Caki2 (cell line): ENCODE results near the gene IL17RC. TPM values are rescaled to one million over a fixed set of nuclear protein-coding genes. Genes with fewer than 3 reads are reported as not detected.
A peak's percentile ranks its signal among the peaks of the same experiment; 100 is the strongest.

Experiments
- DNase-seq: peaks from one replicate; pipeline ENCODE4 v3.0.0-alpha.2; 2015; ENCODE audit warnings: low read depth
- in situ Hi-C: cut with HindIII; loops from 2 replicates; pipeline ENCODE4 v1.10.0; 2016; ENCODE audit warnings: low sequenced_read_pairs, low pct_unique_long_range_greater_than_20kb, mixed read lengths
- total RNA-seq: library from RNA; depleted of rRNA; stranded (reverse); fragments of >200 nt; shearing (Covaris generic); gene quantifications from 2 replicates; pipeline ENCODE4 v1.2.3, GENCODE V29; 2014; ENCODE audit warnings: low replicate concordance

IL17RC gene
- total RNA-seq, 1 experiment from 2014 or later = 51.8 TPM

DNA sequence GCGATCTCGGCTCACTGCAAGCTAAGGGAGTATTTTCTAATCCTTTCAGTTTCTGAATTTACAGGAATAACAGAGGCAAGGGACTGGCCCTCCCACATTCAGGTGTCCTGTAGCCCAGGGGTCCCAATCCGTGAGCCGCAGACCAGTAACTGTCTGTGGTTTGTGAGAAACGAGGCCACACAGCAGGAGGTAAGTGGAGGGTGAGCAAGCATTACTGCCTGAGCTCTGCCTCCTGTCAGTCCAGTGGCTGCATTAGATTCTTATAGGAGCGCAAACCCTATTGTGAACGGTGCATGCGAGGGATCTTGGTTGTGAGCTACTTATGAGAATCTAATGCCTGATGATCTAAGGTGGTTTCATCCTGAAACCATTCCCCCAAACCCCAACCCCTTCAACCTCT is 5.0 kb upstream of the IL17RC start:
- in situ Hi-C loops = no loop called here
- no peak for DNase-seq

DNA sequence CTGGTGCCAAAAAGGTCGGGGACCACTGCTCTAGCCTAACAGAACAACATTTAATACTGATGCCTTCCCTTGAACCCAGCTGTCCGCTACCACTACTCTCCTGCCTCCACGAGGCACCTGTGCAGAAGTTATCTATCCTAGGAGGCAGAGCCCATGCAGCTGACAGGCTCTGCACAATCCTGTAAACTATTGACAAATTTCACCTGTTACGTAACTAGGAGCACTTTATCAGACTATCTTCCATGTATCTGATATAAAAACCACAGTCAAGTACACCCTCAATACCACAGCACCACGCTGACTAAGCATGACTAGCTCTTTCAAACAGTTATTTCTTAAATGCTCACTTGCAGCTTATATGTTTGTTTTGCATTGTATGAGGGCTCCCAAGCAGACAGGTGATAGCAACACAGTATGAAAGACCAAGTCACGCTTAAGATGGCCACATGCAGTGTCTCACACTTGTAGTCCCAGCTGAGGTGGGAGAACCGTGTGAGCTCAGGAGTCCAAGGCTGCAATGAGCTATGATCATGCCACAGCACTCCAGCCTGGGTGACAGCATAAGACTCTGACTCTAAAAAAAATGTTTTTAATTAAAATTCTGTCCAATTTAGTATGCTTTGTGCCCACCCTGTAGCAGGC is 4.5 kb upstream of the IL17RC start:
- in situ Hi-C loops = no loop called here
- DNase-seq = peak; percentile 48

DNA sequence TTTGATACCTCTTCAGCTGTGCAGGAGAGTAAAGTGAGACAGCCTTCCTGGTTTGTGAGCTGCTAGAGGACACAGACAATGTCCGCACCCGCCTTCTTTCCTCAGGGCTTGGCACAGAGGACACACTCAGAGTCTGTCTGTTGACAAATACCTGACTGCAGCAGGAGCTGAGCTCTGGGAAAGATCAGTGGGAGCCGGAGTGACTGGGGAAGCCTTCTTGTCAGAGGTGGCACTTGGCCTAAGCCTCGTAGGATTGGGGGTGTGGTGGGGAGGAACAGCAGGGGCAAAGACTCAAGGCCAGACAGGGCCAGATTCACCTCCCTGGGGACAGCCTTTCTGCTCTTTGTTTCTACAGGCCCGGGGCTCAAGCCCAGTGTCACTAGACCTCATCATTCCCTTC is 3.3 kb upstream of the IL17RC start:
- DNase-seq = no peak
- in situ Hi-C loops = no loop called here

DNA sequence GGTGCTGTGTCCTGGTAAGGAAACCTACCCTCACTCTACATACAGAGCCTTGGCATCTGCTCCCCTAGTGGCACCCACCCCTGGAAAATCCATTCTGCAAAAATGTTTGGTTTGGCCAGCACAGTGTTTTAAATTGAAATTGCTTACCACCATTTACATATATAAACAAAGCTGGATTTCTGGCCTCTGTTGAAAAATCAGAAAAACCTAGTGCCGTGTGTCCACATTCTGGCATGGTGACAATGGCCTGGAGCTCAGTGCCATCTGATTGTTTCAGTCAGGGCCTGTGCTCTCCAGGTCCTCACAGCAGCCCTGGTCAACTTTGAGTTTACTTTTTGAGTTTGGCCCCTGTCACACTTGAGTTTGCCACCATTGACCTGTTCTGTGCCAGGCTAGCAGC is 2.9 kb upstream of the IL17RC start:
- in situ Hi-C loops = no loop called here

DNA sequence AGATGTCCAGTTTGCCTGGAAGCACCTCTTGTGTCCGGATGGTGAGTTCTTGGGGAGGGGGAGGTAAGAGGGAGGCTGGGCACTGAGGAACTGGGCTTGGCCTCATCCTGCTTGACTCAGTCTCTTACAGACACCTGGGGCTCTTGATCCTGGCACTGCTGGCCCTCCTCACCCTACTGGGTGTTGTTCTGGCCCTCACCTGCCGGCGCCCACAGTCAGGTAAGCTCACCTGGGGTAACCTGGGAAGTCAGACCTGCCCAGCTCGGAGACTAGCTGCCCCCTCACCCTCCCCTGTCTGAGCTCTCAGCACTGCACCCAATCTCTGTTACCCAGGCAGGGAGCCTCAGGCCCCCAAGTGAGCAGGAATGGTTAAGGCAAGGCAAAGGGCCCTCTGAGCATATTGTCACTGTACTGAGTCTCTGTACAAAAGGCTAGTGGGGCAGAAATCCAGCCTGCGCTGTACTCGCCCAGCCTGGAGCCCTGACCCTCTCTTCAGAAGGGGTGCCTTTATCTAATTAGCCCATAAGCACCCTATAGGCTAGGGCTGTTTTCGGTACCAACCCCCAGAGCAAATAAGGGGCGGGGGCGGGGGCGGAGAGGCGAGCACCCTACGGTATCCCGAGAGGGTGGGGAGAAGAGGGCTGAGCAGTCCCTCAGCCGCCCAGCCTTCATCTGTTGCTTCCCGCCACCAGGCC is 2.2 kb upstream of the IL17RC start:
- no peak for DNase-seq
- in situ Hi-C loops = no loop called here

More for the DNA sequence above, 2.9 kb upstream of the IL17RC start:
- DNase-seq = no peak

- no peak for DNase-seq
- in situ Hi-C loops = no loop called here
Measured at GRCh38 chr3:9915254-9916141, 1.4 kb upstream of the IL17RC start.

- in situ Hi-C loops = no loop called here
- DNase-seq = no peak
Measured at GRCh38 chr3:9916346-9916733, 558 bp upstream of the IL17RC start.

- in situ Hi-C loops = no loop called here
- no peak for DNase-seq
Measured at GRCh38 chr3:9917820-9918219, 922 bp downstream of the IL17RC start.

DNA sequence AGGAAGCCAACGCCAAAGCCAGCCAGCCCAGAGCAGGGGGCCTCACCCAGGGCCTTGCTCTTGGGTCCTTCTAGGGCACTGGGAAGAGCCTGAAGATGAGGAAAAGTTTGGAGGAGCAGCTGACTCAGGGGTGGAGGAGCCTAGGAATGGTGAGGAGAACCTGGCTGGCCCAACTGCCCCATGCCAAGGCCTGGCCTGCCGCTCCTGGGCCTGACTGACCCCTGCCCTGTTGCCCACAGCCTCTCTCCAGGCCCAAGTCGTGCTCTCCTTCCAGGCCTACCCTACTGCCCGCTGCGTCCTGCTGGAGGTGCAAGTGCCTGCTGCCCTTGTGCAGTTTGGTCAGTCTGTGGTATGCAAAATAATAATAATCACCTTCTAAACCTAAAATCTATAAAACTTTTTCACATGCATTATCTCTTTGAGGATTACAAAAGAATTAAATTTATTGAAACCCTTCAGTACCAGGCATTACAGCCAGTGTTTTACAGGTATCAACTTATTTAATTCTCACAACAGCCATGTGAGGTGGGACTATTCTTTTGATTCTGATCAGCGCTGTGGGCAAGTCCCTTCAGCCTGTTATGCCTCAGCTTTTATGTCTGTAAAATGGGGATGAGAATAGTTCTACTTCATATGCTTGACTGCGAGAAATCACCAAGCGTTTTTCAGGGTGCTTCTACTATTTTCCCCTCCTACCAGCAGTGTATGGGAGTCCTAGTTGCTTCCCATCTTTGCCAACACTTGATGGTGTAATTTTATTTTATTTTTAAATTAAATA is 1.6 kb downstream of the IL17RC start:
- no peak for DNase-seq
- in situ Hi-C loops = no loop called here

DNA sequence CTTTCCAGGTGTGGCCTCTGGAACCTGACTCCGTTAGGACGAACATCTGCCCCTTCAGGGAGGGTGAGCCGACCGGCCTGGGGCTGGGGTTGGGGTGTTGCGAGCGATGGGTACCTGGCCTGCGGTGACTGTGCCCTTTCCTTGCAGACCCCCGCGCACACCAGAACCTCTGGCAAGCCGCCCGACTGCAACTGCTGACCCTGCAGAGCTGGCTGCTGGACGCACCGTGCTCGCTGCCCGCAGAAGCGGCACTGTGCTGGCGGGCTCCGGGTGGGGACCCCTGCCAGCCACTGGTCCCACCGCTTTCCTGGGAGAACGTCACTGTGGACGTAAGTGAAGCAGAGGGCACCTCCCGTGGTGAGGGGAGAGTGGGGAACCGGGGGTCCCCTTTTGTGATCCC is 11.3 kb downstream of the IL17RC start:
- in situ Hi-C loops = no loop called here
- no peak for DNase-seq

- DNase-seq = no peak
- in situ Hi-C loops = no loop called here
Measured at GRCh38 chr3:9930804-9931418, 14.0 kb downstream of the IL17RC start.

DNA sequence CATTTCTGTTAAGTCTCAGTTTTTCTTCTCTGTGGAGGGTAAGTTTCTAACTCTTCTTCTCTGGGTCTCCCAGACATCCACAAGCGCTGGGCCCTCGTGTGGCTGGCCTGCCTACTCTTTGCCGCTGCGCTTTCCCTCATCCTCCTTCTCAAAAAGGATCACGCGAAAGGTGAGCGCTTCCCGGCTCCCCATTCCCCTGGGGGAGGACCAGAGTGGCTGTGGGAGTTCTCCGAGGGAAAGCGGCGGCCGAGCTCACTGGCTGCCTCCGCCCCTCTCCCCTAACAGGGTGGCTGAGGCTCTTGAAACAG is 15.6 kb downstream of the IL17RC start:
- DNase-seq = no peak
- in situ Hi-C loops = no loop called here

DNA sequence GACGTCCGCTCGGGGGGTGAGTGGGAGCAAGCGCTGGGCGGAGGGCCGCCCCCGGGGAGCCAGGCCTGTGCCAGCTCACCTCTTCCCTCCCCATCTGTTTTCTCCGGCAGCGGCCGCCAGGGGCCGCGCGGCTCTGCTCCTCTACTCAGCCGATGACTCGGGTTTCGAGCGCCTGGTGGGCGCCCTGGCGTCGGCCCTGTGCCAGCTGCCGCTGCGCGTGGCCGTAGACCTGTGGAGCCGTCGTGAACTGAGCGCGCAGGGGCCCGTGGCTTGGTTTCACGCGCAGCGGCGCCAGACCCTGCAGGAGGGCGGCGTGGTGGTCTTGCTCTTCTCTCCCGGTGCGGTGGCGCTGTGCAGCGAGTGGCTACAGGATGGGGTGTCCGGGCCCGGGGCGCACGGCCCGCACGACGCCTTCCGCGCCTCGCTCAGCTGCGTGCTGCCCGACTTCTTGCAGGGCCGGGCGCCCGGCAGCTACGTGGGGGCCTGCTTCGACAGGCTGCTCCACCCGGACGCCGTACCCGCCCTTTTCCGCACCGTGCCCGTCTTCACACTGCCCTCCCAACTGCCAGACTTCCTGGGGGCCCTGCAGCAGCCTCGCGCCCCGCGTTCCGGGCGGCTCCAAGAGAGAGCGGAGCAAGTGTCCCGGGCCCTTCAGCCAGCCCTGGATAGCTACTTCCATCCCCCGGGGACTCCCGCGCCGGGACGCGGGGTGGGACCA is 16.1 kb downstream of the IL17RC start:
- peak; percentile 69 for DNase-seq
- in situ Hi-C loops = no loop called here

DNA sequence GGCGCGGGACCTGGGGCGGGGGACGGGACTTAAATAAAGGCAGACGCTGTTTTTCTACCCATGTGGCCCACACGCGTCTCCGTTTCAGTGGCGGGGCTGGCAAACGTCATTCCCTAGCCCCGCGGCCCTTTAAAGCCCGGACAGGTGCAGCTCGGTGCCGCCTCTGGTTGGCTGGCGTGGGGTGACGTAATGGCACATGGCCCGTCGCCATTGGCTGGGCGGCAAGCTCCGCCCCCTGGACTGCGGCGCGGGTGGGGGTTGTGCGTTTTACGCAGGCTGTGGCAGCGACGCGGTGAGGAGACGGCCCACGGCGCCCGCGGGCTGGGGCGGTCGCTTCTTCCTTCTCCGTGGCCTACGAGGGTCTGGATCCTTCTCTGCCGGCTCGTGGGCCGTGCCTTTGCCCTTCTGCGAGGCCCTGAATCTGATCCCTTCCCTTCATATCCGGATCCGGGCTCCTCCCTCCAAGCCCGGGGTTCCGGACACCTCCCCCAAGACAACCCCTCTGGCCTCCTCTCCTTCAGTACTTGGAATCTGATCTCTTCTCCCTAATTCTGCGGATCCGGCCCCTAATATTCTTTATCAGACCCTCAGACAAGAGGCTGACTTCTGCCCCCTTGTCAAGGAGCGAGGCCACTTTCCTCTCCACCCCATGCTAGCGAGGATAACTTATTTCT is 16.8 kb downstream of the IL17RC start, which contains the start of gene CRELD1:
CRELD1 (plus strand) TSS at position 274 of the 674 bp plus-strand sequence. CDS start 605 bp downstream, outside the sequence.
- peak; percentile 89 for DNase-seq

GRCh38 chr3:9934235-9934621 is 17.3 kb downstream of the IL17RC start:
- in situ Hi-C loops = no loop called here
- DNase-seq = no peak

More for the DNA sequence above, 16.8 kb downstream of the IL17RC start, which contains the start of gene CRELD1:
- in situ Hi-C loops = no loop called here

- DNase-seq = no peak
- in situ Hi-C loops = no loop called here
Measured at GRCh38 chr3:9934993-9935392, 18.1 kb downstream of the IL17RC start.

GRCh38 chr3:9935966-9936510 is 19.1 kb downstream of the IL17RC start:
- in situ Hi-C loops = no loop called here
- DNase-seq = no peak
